ENCODE data around the gene POLE.
"Not testable (repeated sequence)": the region's sequence is repeated elsewhere in the genome, so short reads cannot be mapped to it uniquely, and the experiment has no call there.

The POLE gene

DNA sequence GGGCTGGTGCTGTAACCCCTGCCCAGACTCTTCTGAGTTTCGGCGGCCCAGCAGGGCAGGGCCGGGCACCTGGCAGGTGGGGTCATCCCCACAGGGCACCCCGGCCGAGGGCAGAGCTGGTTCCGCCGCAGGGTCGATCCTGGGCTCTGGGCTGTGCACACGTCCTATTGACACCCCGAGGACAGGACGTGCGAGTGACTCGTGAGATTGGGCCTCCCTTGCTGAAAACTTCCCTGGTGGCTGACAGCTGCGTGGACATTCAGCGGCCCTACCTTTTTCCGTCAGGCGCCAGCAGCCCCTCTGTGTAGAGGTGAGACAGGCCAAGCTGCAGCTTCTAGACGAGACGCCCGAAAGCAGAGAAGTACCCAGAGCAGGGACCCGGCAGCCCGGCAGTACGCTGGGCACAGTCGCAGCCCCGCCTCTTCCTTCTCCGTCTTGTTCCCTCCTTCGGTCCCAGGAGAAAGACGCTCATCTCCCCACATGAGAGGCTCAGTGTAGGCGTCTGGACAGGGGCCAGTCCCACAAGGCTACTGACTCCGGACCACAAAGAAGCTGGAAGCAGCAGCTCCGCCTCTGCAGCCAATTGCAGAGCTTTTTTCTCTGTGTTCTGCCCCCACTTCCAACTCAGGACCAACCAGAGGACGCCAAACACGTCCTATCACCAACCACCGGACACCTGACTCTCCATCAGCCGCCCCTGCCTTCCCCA is 76.9 kb downstream of the POLE start, which contains the start of gene LRCOL1:
Gene LRCOL1 (minus strand): TSS at position 532 of the 709 bp plus-strand sequence. CDS start 4,331 bp downstream, outside the sequence.
- DNase-seq = no peak

GRCh38 chr12:132608231-132609171 is 78.6 kb downstream of the POLE start:
- DNase-seq = no peak

- DNase-seq = no peak
Measured at GRCh38 chr12:132606927-132607326, 80.2 kb downstream of the POLE start.

GRCh38 chr12:132606466-132606865 is 80.7 kb downstream of the POLE start:
- no peak for DNase-seq

DNA sequence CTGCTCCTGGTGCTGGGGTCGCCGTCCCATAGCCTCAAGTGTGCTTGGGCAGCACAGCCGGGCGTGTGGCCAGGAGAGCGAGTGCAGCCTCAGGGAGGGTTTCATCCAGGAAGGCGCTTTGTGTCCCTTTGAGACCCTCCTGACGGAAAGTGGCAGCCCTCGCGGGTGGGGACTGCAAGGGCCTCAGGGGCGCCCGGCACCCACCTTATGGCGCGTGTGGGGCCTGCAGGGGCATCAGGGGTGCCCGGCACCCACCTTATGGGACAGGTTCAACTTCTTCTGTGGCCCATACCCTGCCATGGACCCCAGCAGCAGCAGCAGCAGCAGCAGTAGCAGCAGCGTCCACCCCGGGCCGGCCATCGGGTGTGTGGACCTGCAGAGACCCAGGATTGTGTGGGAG is 81.2 kb downstream of the POLE start:
- no peak for DNase-seq

GRCh38 chr12:132604668-132605441 is 82.3 kb downstream of the POLE start:
- no peak for DNase-seq

DNA sequence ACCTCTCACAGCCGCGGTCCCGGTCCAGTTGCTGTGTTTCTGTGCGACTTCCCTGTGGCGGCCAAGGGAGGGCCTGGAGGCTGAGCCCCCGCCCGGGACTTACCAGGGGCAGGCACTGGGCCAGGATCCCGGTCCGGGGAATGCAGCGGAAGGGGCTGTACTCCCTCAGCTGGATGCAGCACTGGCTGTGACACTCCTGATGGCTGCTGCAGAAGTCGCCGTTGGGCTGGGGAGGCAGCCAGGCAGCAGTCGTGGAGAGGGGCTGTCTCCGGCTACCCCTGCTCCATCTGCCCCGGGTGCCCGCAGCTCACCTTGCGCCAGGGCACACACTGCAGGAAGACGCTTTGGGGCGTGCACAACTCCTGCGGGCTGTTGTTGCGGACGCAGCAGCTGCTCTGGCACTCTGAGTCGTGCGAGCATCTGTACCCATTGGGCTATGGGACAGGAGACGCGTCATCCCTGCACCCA is 83.0 kb downstream of the POLE start:
- DNase-seq = no peak

DNA sequence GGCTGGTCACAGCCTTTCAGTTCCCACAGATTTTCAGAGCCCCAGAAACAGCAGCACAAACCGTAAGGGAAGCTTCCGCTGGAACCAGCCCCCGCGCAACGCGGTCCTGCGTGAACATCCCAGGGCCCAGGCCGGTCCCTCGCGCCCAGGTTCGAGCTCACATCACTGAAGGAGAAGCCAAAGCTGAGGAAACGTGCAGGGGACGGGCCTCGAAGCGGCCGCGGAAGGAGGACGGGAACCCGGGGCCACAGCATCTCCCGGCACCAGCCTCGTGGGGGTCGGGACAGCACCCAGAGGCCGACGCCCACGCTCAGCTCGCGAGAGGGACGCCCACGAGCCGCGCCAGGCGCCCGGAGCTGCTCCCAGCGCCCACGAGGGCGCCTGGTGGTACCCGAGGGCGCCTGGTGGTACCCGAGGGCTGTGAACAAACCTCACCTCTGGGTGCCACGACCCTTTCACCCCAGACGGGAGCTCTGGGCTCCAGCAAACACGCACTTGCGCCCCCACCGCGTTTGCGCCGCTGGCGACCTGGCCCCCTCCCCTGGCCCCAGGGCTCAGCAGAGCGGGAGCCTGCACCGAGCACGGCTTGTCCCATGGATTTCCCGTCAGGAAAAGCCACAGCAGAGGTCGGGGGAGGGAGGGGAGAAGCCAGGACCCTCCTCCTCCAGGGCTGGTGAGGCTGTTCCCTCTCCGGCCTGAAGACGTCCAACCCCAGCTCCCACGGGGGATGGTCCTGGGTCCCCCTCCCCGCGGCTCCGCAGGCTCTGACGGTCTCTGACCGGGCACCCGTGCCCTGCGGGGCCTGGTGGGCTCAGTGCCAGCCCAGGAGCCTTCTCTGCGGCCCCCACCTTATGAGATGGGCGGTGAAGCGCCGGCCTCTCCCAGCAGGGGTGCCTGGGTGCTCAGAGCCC is 83.6 kb downstream of the POLE start:
- no peak for DNase-seq

DNA sequence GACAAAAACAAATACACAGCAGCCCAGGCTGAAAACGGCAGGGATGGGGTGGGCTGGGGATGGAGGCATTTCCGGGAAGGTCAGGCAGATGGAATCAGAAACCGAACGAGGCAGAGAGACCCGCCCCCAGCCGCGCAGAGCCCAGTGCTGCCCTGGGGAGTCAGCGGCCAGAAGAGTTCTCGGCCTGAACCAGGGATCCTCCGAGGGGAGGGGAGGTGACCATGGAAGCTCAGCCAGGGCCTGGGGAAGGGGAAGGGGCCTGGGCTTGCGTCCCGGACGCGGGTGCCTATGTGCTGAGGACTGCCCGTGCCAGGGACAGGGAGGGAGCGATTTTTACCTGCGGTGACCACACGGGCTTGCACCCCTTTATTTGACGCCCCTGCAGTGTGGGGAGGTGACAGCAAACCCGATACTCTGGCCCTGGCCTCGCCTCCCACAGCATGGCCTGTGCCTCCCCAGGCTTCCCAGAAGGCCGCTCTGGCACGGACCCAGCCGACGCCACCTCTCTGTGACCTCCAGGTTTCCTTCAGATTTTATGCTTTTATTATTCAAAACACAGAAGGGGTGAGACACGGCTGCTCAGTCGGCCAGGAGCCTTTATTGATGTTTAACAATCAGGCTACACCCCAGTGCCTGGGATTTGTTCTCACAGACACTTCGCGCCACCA is 84.4 kb downstream of the POLE start:
- DNase-seq = no peak

GRCh38 chr12:132601171-132601883 is 85.8 kb downstream of the POLE start:
- DNase-seq = no peak

GRCh38 chr12:132600048-132601032 is 86.8 kb downstream of the POLE start:
- peak; percentile 46 for DNase-seq

GRCh38 chr12:132599502-132599901 is 87.6 kb downstream of the POLE start:
- DNase-seq = not testable (repeated sequence)

DNA sequence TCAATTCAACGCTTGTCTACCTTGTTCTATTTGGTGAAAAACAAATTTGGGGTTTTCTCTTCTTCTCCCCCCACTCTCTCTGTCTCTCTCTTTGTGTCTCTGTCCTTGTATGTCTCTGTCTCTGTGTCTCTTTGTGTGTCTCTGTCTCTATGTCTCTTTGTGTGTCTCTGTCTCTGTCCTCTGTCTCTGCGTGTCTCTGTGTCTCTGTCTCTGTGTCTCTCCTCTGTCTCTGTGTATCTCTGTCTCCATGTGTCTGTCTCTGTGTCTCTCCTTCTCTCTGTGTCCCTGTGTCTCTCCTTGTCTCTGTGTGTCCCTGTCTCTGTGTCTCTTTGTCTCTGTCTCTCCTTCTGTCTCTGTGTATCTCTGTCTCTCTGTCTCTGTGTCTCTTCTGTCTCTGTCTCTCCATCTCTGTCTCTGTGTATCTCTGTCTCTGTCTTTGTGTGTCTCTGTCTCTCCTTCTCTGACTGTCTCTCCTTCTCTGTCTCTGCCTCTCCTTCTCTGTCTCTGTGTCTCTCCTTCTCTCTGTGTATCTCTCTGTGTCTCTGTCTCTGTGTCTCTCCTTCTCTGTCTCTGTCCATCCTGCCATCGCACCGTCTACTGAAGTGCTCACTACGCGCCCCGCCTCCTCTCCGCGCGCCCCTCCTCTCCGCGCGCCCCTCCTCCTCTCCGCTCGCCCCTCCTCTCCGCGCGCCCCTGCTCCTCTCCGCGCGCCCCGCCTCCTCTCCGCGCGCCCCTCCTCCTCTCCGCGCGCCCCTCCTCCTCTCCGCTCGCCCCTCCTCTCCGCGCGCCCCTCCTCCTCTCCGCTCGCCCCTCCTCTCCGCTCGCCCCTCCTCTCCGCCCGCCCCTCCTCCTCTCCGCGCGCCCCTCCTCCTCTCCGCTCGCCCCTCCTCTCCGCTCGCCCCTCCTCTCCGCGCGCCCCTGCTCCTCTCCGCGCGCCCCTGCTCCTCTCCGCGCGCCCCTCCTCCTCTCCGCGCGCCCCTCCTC is 89.5 kb downstream of the POLE start:
- DNase-seq = no peak

DNA sequence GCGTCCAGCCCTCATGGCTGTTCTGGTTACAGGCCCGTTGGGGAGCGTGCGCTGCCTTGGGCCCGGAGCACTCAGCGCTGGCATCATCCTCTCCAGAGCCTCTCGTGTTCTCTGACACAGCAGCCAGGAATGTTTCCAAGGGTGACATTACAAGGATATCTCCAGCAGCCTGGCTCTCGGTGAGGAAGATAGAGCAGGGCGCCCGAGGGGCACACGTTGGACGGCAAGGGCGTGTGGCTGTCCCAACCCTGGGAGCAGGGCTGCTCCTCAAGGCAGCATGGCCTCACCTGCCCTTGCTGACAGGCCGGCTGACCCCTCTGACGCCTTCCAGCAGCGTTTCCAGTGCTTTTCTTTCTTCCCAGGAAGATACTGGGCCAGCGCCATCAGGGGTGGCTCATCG is 91.1 kb downstream of the POLE start:
- DNase-seq = no peak

DNA sequence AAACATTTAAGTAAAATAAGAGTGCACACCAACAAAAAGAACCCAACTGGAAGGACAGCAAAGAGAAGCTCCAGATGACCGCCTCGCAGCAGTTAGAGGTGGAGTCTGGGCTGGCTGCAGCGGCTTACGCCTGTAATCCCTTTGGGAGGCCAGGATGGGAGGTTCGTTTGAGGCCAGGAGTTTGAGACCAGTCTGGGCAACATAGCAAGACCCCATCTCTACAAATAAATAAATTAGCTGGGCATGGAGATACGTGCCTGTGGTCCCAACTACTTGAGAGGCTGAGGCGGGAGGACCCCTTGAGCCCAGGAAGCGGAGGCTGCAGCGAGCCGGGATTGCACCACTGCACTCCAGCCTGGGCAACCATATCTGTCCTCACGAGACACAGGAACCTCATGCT is 92.0 kb downstream of the POLE start:
- DNase-seq = no peak

DNA sequence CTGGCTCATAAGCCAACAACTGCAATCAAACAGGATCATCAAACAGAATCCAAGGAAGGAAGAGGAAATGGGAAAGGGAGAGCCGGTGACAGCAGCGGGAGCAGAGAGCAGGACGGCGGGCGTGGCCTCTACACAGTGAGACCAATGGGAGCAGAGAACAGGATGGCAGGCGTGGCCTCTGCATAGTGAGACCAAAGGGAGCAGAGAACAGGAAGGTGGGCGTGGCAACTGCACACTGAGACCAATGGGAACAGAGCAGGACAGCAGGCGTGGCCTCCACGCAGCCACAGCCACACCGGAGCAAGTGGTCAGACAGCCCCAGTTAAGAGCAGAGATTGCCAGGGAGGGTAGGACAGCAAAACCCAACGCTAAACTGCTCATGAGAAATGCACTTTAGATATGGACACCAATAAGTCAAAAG is 93.2 kb downstream of the POLE start:
- DNase-seq = peak; percentile 78

DNA sequence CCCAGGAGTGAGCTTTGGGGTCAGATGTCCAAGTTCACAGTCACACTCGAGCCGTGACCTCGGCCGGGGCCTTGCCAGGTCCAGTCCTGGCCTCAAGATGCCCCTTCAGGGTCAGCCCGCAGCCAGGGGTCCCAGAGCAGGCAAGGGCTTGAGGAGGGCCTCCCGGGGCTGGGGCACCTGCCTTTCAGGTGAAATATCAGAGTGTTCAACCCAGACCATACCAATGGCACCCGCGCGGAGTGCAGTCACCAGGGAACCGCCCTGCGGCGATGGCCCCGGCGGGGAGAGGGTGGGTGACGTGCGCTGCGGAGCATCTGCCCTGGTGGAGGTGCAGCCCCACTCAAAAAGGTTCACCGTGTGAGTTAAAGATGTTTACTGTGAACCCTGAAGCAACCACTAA is 93.6 kb downstream of the POLE start:
- no peak for DNase-seq

DNA sequence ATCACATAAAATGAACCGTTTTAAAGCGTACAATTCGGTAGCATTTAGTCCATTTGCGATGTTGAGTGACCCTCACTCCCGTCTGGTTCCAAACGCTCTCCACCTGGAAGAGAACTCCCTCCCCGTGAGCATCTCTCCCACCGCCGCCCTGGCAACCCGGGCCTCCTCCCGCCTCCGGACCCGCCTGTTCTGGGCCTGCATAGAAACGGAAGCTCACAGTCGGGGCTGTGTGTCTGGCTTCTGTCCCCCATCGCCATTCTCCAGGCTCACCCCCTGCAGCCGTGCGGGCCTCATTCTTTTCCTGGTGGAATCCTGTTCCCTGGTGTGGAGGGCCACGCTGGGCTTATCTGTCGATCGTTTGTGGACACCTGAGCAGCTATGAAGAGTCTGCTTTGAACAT is 94.1 kb downstream of the POLE start:
- no peak for DNase-seq
